Left lung (tissue), 10 donors: ENCODE results near the gene GPR42. TPM values are rescaled to one million over a fixed set of nuclear protein-coding genes. Genes with fewer than 3 reads are reported as not detected.
"Not testable (repeated sequence)": the region's sequence is repeated elsewhere in the genome, so short reads cannot be mapped to it uniquely, and the experiment has no call there.

Source experiments
- ATAC-seq: fragments of 200-7000 bp; cut with Tn5 transposase; one replicate; pipeline ENCODE4 v1.9.1; 2020; ENCODE audit warnings: moderate library complexity
- DNase-seq, 4 donors: peaks; one replicate each; pipeline ENCODE4 v3.0.0-alpha.2; 2013 to 2020
- H3K27ac ChIP-seq, 2 donors: fragments of 200-600 bp; sonication (generic) in 1 of 2; one replicate each; pipeline versions ENCODE4 v1.5.0 to v1.8.0; 2020 to 2021
- H3K27me3 ChIP-seq, 2 donors: fragments of 200-600 bp; sonication (generic) in 1 of 2; one replicate each; pipeline versions ENCODE4 v1.5.0 to v1.8.0; 2020 to 2021
- H3K36me3 ChIP-seq, 2 donors: fragments of 200-600 bp; sonication (generic) in 1 of 2; one replicate each; pipeline versions ENCODE4 v1.5.0 to v1.8.0; 2020 to 2021
- H3K4me1 ChIP-seq, 2 donors: fragments of 200-600 bp; one replicate each; pipeline ENCODE4 v1.8.0; 2021
- H3K4me3 ChIP-seq, 2 donors: fragments of 200-600 bp; sonication (generic) in 1 of 2; one replicate each; pipeline versions ENCODE4 v1.5.0 to v1.8.0; 2020 to 2021; ENCODE audit warnings: mild to moderate bottlenecking in 1 of 2
- H3K9me3 ChIP-seq, 2 donors: fragments of 200-600 bp; sonication (generic) in 1 of 2; one replicate each; pipeline versions ENCODE4 v1.5.0 to v1.8.0; 2020 to 2021
- intact Hi-C, 2 donors: fragments of 100-400 bp; cut with DNase I; formaldehyde crosslinking; loops; one replicate each; pipeline versions ENCODE4 v1.11.2 to v1.14.2; 2022
- polyA plus RNA-seq, 6 donors: library from polyadenylated mRNA; unstranded; fragments of 120-200 nt; gene quantifications; one replicate each; pipeline ENCODE4 v1.2.1, GENCODE V29; 2013; ENCODE audit not compliant: insufficient read length in 6 of 6
- total RNA-seq, 2 donors: library from RNA; stranded (reverse); fragmentation: NEBNext Ultra II Directional; extraction: Animal tissue kit (Norgen Biotek cat#: 25700); gene quantifications; one replicate each; pipeline ENCODE4 v1.2.1, GENCODE V29; 2021
- TF ChIP-seq, protein P1 (sequence below), 2 donors: fragments of 200-600 bp; sonication (generic) in 1 of 2; IDR thresholded peaks; one replicate each; pipeline versions ENCODE4 v1.5.0 to v1.8.0; 2021; ENCODE audit warnings: antibody characterized with exemption in 2 of 2
- donor health status: DM: no; HTN: yes; CAD: no.
- donor health status: DM: no; HTN: no; CAD: no.

Gene GPR42
- total and polyA plus RNA-seq, 8 donors = 0.11 to 0.24 (median 0.14) TPM; not detected in 5

DNA sequence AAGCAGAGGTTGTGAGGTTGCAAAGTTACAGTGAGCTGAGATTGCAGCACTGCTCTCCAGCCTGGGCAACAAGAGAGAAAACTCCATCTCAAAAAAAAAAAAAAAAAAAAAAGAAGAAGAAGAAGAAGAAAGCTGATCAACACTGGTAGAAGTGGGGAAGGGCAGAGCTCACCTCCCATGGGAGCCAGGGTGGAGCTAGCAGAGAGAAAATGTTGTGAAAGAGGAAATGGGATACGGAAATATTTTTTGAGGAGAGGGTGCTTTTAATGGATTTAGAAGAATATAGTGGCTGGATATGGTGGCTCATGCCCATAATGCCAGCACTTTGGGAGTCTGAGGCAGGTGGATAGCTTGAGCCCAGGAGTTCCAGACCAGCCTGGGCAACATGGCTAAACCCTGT is 6.8 kb downstream of the GPR42 start:
- H3K27me3 ChIP-seq = peaks cover 0 to 18% of the 10 kb centered on the region in 2 donors
- H3K36me3 ChIP-seq = no peaks in the 10 kb centered on the region
- intact Hi-C loops = no loop called here
- no peak overlapping the region for H3K4me3 ChIP-seq
- DNase-seq = no peak
- H3K4me1 ChIP-seq = no peaks in the 10 kb centered on the region
- no peaks in the 10 kb centered on the region for H3K9me3 ChIP-seq
- no peak for ATAC-seq
- H3K27ac ChIP-seq = no peak overlapping the region
- TF ChIP-seq, protein P1, sequence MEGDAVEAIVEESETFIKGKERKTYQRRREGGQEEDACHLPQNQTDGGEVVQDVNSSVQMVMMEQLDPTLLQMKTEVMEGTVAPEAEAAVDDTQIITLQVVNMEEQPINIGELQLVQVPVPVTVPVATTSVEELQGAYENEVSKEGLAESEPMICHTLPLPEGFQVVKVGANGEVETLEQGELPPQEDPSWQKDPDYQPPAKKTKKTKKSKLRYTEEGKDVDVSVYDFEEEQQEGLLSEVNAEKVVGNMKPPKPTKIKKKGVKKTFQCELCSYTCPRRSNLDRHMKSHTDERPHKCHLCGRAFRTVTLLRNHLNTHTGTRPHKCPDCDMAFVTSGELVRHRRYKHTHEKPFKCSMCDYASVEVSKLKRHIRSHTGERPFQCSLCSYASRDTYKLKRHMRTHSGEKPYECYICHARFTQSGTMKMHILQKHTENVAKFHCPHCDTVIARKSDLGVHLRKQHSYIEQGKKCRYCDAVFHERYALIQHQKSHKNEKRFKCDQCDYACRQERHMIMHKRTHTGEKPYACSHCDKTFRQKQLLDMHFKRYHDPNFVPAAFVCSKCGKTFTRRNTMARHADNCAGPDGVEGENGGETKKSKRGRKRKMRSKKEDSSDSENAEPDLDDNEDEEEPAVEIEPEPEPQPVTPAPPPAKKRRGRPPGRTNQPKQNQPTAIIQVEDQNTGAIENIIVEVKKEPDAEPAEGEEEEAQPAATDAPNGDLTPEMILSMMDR (IDR thresholded peaks at IDR 0.05) = no peak

DNA sequence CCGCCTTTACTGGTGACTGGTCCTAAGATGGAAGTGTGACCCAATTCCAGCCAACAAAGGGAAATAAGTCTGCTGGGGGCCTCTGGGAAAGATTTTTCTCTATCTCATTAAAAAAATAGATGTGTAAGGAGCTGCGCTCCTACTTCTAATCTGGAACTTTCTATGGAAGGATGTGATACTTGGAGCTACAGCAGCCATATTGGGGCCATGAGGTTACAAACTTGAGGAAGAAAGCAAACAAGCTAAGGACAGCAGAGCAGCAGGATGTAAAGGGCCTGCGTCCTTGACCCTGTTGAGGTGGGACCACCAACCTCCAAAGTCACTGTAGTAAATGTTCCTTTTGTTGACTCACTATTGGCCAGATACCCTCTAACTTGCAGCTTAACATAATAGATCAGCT is 7.5 kb downstream of the GPR42 start:
- intact Hi-C loops = no loop called here
- no peaks in the 10 kb centered on the region for H3K9me3 ChIP-seq
- TF ChIP-seq, protein P1 (IDR thresholded peaks at IDR 0.05) = no peak
- ATAC-seq (no peak), DNase-seq (no peak)
- no peaks in the 10 kb centered on the region for H3K4me1 ChIP-seq
- no peaks in the 10 kb centered on the region for H3K36me3 ChIP-seq
- H3K27ac ChIP-seq = no peak overlapping the region
- H3K27me3 ChIP-seq = peaks cover 0 to 25% of the 10 kb centered on the region in 2 donors
- no peak overlapping the region for H3K4me3 ChIP-seq

DNA sequence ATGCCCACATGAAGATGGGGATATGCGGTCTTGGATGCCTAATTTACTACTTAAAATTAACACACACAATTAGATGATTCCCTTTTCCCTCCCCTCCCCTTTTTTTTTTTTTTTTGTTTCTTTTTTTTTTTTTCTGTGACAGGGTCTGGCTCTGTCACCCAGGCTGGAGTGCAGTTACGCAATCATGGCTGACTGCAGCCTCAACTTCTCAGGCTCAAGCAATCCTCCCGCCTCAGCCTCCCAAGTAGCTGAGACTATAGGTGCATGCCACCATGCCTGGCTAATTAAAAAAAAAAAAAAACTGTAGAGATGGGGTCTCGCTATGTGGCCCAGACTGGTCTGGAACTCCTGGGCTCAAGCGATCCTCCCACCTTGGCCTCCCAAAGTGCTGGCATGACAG is 8.7 kb downstream of the GPR42 start:
- H3K9me3 ChIP-seq, ATAC-seq, H3K4me1 ChIP-seq, H3K27ac ChIP-seq, H3K36me3 ChIP-seq, intact Hi-C loops, DNase-seq, H3K4me3 ChIP-seq: not testable (repeated sequence)
- peaks cover 0 to 27% of the 10 kb centered on the region in 2 donors for H3K27me3 ChIP-seq

DNA sequence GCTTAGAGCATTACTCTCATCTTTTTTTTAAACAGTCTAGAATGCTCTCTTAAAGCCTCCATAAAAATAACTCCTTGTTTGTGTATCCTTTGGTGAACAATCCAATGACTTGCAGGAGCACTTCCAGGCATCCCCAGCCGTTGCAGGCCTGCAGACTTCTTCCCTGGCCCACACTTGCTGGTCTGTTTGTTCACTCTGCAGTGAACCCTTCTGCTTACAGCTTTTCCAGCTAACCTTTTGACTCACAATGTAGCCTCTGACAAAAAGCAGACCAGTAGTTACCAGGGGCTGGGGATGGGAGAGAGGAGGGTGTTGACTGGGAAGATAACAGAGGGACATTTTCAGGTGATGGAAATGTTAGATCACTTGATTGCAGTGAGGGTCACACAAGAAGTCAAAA is 9.1 kb downstream of the GPR42 start:
- TF ChIP-seq, protein P1 (IDR thresholded peaks at IDR 0.05) = no peak
- Histone ChIP-seq H3K9me3 (no peaks in the 10 kb centered on the region), H3K4me3 (no peak overlapping the region), H3K27me3 (peaks cover 0 to 27% of the 10 kb centered on the region in 2 donors), H3K27ac (no peak overlapping the region), H3K36me3 (no peaks in the 10 kb centered on the region), H3K4me1 (no peaks in the 10 kb centered on the region)
- intact Hi-C loops = no loop called here
- DNase-seq (no peak), ATAC-seq (no peak)

DNA sequence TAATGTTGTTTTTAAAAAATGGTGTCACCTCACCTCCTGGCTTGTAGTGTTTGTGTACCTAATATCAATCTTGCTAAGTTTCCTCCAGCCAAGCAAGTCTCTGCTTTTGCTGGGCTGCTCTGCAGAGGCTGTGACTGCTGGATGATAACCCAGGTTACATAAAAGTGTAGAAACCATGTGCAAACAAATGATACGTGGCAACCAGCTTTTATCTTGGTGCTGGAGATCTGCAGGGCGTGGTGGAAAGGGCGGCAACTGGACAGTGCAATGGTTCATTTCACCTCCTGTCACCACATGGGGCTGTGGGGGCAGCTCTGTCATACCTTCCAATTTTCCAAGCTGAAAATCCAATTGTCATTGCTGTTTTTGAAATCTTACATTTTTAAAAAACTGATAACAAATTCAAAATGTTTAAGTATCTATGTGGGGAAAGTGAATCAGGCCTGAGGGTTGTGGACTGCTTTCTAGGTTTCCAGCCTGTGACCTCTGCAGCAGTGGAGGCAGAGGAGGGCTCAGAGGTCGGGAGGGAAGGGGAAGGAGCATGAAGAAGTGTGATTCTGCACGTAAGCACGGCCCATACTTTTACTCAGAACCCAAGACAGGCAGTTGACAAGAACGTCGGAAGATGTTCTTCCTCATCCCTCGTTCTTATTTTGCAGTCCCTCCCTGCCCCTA is 9.7 kb downstream of the GPR42 start:
- H3K4me1 ChIP-seq = no peaks in the 10 kb centered on the region
- no peak overlapping the region for H3K27ac ChIP-seq
- no peak for DNase-seq
- intact Hi-C loops = no loop called here
- H3K36me3 ChIP-seq = no peaks in the 10 kb centered on the region
- no peak for ATAC-seq
- no peak overlapping the region for H3K4me3 ChIP-seq
- H3K9me3 ChIP-seq = peaks cover 0 to 5% of the 10 kb centered on the region in 2 donors
- TF ChIP-seq, protein P1 (IDR thresholded peaks at IDR 0.05) = no peak
- peaks cover 0 to 27% of the 10 kb centered on the region in 2 donors for H3K27me3 ChIP-seq

DNA sequence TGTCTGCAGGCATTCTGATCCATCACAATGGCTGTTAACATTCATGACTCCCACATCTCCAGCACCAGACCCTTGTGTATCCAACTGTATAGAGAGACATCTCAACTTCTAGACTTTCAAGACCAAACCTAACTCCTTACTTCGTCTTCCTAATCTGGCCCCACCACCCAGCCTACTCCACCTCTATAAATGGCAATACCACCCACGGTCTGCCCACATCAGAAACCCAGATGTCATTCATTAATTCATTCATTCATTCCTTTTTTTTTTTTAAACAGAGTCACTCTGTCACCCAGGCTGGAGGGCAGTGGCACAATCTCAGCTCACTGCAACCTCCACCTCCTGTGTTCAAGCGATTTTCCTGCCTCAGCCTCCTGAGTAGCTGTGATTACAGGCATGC is 10.4 kb downstream of the GPR42 start:
- Histone ChIP-seq H3K4me3 (no peak overlapping the region), H3K27me3 (peaks cover 0 to 27% of the 10 kb centered on the region in 2 donors), H3K4me1 (no peaks in the 10 kb centered on the region), H3K9me3 (peaks cover 0 to 12% of the 10 kb centered on the region in 2 donors), H3K27ac (no peak overlapping the region), H3K36me3 (no peaks in the 10 kb centered on the region)
- TF ChIP-seq, protein P1 (IDR thresholded peaks at IDR 0.05) = no peak
- ATAC-seq (no peak), DNase-seq (no peak)
- intact Hi-C loops = no loop called here
